HK-2 (cell line): ENCODE data around the gene SIRT2.

ENCODE experiments used
- DNase-seq: peaks from one replicate; pipeline ENCODE4 v3.0.0-alpha.2; 2018; ENCODE audit not compliant: unreplicated experiment

The SIRT2 gene

DNA sequence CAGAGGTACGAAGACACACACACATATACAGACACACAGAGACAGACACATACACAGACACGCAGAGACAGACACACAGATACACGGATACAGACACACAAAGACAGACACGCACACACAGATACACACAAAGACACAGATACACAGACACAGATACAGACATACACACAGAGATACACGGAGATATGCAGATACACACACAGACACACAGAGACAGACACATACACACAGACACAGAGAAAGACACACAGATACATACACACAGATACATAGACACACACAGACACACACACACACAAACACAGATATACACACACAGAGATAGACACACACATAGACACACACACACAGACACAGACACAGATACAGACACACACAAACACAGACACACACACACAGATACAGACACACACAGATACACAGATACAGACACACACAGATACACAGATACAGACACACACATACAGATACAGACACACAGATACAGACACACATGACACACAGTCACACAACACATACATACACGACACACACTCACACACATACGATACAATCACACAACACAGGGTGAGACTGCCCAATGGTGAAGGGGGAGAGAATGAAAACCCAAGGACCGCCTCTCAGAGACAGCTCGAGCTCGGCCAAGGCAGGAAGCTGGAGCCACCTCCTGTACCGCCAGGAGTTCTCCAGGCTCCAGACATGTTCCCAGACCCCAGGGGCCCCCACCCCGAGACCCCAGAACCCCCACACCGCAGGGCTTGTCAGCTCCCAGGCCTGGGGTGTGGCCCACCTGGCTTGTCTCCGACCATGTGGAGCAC lies 21.4 kb upstream of the SIRT2 start:
- no peak for DNase-seq

DNA sequence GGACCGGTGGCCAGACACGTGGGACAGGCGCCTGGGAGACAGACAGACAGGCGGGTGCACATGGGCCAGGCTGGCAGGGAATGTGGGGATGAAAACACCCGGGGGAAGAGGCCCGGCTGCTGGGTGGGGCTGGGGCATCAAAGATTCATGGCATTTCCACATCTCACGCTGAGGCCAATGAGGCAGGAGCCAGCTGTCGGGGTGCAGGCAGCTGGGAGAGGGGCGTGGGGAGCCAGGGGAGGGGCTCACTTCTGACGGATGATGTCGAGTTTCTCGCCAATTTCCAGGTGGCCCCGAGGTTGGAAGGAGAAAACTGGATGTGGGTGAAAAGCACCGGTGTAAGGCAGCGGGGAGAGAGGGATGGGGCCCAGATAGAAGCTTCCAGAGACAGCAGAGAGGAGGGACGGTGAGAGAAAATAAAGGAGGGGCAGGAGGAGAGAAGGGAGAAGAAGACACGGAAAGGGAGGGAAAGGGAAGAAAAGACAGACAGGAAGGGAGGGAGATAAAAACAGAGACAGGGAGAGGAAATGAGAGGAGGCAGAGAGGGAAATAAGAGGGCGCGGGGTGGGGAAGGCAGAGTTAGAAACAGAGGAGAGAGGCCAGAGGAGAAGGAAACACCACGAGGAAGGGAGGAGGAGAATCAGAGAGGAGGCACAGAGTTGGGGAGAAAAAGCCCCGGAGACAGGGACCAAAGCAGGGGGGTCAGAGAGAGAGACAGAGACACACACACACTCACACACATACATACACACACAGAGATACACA lies 20.6 kb upstream of the SIRT2 start:
- DNase-seq: no peak

GRCh38 chr19:38918526-38918925 lies 19.1 kb upstream of the SIRT2 start:
- no peak for DNase-seq

DNA sequence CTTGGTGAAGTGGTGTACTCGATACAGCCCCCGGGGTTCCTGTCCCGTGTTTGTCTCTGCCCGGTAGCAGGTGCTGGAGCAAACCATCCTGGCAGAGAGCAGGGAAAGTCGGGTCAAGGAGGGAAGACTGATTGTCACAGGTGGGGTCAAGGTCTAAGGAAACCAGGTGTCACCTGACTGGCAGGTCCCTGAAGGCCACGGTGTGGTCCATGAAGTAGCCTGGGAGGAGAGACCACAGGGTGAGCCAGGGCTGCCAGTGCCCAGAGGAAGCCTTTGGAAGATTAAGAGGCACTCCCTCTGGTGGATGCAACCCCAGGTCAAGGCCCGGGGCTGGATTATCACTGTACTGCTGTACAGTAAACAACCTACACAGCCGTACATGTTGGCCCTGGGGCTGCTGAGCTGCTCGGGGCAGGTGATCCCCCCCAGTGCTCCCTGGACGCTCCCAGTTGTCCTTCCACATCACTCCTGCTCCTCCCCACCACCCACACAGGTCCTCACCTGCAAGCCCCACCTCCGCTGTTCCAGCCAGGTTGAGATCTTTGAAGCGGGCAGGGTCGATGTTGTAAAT lies 18.6 kb upstream of the SIRT2 start:
- DNase-seq: peak; percentile 26

- no peak for DNase-seq
Measured at GRCh38 chr19:38917516-38917915, 18.1 kb upstream of the SIRT2 start.

GRCh38 chr19:38915329-38916321 lies 16.2 kb upstream of the SIRT2 start:
- DNase-seq: no peak

GRCh38 chr19:38913958-38914357 lies 14.5 kb upstream of the SIRT2 start:
- no peak for DNase-seq

DNA sequence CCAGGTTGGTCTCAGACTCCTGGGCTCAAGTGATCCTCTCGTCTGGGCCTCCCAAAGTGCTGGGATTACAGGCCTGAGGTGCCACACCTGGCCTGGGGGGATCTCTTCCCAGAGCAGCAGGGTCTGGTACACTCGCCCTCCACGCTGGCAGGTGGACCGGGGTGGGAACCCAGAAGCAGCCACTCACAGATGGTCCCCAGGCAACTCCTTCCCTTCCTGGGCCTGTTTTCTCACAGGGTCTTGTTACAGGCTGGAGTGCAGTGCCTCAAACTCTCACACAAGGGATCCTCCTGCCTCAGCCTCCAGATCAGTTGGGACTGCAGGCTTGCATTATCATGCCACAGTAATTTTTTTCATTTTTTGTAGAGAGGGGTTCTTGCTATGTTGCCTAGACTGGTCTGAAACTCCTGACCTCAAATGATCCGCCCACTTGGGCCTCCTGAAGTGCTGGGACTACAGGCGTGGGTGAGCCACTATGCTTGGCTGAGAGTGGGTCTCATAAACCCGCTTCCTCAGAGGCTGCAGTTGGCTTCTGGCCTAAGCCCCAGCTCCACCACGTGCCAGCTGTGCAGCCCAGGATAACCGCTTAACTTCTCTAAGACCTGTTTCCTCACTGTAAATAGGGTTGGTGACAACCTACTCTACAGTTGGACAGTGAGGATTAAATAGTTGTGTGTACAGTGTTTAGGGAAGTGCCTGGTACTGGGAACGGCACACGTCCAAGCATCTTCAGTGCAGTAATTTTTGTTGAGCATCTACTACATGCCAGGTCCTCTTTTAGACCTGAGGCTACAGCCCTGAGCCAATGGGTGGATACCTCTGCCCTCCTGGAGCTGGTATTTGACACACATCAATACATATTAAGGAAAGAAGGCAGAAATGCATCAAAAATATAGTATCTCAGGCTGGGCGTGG lies 13.4 kb upstream of the SIRT2 start:
- no peak for DNase-seq

- no peak for DNase-seq
Measured at GRCh38 chr19:38911388-38912001, 12.1 kb upstream of the SIRT2 start.

- no peak for DNase-seq
Measured at GRCh38 chr19:38910488-38910887, 11.1 kb upstream of the SIRT2 start.

GRCh38 chr19:38908911-38909310 lies 9.5 kb upstream of the SIRT2 start:
- no peak for DNase-seq

DNA sequence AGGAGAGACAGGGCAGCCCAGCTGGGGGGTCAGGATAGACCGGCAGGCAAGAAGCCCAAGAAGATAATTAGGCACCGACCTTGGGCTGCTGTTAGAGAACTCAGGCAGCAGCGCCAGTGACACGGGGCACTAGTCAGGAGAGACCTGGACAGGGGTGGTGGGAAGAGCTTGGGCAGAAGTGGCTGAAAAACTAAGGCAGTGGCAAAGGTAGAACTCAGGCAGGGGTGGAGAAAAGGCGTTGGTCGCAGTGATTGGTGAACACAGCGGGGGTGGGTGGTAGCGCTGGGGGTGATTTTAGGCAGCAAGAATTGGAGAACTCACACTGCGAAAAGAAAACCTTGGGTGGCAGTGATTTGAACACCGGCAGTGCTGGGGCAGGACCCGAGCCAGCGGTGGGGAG lies 8.3 kb upstream of the SIRT2 start:
- DNase-seq: no peak

DNA sequence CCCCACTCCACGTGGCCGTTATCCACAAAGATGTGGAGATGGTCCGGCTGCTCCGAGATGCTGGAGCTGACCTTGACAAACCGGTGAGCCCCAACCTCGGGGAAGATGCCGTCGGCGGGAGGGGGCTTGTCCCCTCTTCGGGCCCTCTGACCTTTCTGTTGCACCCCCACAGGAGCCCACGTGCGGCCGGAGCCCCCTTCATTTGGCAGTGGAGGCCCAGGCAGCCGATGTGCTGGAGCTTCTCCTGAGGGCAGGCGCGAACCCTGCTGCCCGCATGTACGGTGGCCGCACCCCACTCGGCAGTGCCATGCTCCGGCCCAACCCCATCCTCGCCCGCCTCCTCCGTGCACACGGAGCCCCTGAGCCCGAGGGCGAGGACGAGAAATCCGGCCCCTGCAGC lies 7.8 kb upstream of the SIRT2 start:
- no peak for DNase-seq

- no peak for DNase-seq
Measured at GRCh38 chr19:38905620-38906019, 6.2 kb upstream of the SIRT2 start.

GRCh38 chr19:38904581-38905539 lies 5.4 kb upstream of the SIRT2 start:
- no peak for DNase-seq

DNA sequence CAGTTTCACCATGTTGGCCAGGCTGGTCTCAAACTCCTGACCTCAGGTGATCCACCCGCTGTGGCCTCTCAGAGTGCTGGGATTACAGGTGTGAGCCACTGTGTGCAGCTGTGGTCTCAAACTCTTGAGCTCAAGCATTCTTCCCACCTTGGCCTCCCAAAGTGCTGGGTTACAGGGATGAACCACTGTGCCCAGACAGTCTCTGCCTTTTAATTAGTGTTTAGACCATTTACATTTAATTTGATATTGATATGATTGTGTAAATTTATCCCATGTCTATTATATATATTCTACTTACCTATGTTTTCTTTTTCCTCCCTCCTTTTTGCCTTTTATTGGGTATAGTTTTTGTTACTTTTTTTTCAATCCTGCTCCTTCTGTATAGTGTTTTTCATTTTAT lies 2.3 kb upstream of the SIRT2 start:
- no peak for DNase-seq

DNA sequence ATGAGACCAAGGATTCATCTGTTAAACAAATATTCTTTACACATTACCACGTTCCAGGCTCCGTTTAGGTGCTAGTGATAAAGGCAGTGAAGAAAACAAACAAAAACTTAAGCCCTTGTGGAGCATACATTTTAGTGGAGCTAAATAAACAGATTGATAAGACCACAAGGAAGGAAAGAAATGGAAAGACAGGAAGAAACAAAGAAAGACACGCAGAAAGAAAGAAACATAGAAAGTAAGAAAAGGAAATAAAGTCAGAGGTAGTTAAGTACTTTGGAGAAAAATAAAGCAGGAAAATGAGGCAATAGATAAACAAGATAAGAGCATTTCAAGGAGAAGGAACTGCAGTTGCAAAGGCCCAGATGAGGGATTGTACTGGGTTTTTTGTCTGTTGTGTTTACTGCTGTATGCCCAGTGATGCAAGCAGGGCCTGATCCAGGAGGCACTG lies 1.3 kb upstream of the SIRT2 start:
- DNase-seq: no peak

DNA sequence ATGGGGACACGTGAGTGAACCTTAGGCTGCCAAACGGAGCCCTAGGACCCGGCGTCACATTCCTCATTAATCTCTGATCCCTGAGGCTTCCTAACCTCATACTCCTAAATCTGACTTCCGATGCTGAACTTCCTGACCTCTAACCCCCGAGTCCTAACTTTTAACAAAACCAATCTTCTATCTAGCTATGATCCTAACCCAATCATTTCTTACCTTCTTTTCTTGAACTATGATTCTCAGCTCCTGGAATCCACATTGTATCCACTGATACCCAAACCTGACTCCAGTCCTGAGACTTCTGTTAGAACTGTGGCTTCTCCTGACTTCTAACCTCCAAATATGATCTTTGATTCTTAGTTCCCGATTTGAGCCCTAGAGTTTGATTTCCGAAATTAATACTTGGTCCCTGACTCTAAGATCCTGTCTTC lies 798 bp upstream of the SIRT2 start:
- DNase-seq: no peak
